ENCODE data around the gene SGO2. TPM values are rescaled to one million over a fixed set of nuclear protein-coding genes. Genes with fewer than 3 reads are reported as not detected.
A peak's percentile ranks its signal among the peaks of the same experiment; 100 is the strongest.
"Not testable (repeated sequence)": the region's sequence is repeated elsewhere in the genome, so short reads cannot be mapped to it uniquely, and the experiment has no call there.

The SGO2 gene
- total RNA-seq, 4 donors from 2014 or later = 2.2 to 10.7 (median 5.6) TPM

DNA sequence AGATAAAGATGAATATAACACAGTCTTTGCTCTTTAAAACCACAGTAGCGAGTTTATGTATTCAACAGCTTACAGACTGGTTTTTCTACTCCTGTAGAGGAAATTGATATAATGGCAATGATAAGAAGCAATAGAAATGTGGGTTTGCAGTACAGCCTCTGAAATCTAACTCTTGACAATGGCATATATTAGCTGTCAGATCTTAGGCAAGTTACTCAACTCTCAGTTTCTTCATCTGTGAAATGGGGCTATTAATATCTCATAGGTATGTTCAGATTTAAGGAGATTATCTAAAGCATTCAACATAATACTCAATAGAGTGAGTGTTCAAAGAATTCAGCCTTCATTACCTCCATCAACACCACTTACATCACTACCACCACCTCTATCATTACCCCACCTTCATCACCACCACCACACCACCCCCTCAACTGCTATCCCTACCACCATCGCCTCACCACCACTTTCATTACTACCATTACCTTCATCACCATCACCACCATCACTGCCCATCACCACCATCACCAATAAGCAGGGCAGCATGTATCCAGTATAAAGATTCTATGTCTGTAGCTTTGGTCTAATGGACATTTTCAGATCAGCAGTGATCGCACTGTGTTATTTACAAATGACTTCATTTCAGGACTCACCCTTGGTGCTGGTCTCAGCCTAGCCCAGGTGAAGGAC lies 82.5 kb downstream of the SGO2 start:
- 53 to 56% methylated on average over 3 of the region's 3 CpGs for WGBS, 2 donors

DNA sequence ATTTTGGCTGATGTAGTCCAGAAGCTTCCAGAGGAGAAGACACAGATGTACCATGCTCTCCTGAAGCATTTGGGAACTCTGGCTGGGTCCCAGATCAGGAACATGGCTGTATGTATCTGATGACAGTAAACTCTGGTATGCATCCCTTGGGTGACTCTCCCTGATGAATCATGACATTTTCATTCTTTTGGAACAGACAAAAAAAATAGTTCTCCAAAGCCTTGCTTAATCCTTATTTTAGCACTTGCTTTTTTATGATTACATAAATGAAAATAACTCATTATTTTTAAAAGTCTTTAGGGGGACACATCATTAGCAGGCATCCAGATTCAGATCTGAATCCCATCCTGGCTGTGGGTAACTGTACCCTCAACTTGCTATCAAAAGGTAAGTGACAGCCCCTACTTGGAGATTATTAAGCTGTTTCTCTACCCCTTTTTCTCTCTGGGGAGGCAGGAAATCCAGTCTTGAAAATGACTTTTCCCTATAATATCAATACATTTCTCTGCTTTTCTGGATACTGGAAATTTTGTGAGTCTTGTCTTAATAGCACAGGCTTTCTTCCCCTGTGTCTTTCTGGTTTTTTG lies 83.1 kb downstream of the SGO2 start:
- peaks cover 0 to 20% (median 0%) of the 10 kb centered on the region in 3 donors for H3K4me1 ChIP-seq
- DNase-seq = no peak
- H3K27ac ChIP-seq = peak overlapping the region in 2 of 4 donors; percentile 16 to 61
- TF ChIP-seq POLR2A (IDR thresholded peaks at IDR 0.05) = no peak
- TF ChIP-seq, protein P1, sequence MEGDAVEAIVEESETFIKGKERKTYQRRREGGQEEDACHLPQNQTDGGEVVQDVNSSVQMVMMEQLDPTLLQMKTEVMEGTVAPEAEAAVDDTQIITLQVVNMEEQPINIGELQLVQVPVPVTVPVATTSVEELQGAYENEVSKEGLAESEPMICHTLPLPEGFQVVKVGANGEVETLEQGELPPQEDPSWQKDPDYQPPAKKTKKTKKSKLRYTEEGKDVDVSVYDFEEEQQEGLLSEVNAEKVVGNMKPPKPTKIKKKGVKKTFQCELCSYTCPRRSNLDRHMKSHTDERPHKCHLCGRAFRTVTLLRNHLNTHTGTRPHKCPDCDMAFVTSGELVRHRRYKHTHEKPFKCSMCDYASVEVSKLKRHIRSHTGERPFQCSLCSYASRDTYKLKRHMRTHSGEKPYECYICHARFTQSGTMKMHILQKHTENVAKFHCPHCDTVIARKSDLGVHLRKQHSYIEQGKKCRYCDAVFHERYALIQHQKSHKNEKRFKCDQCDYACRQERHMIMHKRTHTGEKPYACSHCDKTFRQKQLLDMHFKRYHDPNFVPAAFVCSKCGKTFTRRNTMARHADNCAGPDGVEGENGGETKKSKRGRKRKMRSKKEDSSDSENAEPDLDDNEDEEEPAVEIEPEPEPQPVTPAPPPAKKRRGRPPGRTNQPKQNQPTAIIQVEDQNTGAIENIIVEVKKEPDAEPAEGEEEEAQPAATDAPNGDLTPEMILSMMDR (IDR thresholded peaks at IDR 0.05) = no peak
- H3K4me3 ChIP-seq = no peak overlapping the region
- H3K36me3 ChIP-seq = peaks cover 0 to 20% (median 0%) of the 10 kb centered on the region in 3 donors
- no peaks in the 10 kb centered on the region for H3K9me3 ChIP-seq
- intact Hi-C loops (cut with DNase I) = no loop called here
- no peaks in the 10 kb centered on the region for H3K27me3 ChIP-seq

More for the DNA sequence above, 82.5 kb downstream of the SGO2 start:
- H3K27ac ChIP-seq = peak overlapping the region in 2 of 4 donors; percentile 39 to 61
- DNase-seq = no peak
- H3K4me3 ChIP-seq = no peak overlapping the region
- H3K9me3 ChIP-seq = no peaks in the 10 kb centered on the region
- intact Hi-C loops (cut with DNase I) = no loop called here
- peaks cover 0 to 26% (median 0%) of the 10 kb centered on the region in 3 donors for H3K4me1 ChIP-seq
- no peaks in the 10 kb centered on the region for H3K27me3 ChIP-seq
- TF ChIP-seq, protein P1 (IDR thresholded peaks at IDR 0.05) = no peak
- no peak for TF ChIP-seq POLR2A (IDR thresholded peaks at IDR 0.05)
- peaks cover 0 to 15% (median 0%) of the 10 kb centered on the region in 3 donors for H3K36me3 ChIP-seq

DNA sequence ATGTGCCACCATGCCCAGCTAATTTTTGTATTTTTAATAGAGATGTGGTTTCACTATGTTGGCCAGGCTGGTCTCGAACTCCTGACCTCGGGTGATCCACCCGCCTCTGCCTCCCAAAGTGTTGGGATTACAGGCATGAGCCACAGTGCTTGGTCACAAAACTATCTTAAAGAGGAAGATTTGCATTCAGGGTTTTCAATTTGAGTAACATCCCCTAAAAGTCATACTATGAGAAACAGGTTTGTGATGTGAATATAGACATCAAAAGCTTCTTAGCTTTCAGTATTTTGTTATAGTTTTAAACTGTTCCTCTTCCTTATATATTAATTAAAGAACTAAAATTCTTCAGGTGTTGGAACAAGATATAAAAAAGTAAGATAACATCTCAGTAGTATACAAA lies 84.2 kb downstream of the SGO2 start:
- WGBS, 2 donors = 85 to 90% methylated on average over 2 of the region's 3 CpGs
- intact Hi-C loops (cut with DNase I); DNase-seq; H3K27ac ChIP-seq; H3K9me3 ChIP-seq; H3K4me3 ChIP-seq; H3K27me3 ChIP-seq: not testable (repeated sequence)
- peaks cover 0 to 15% (median 0%) of the 10 kb centered on the region in 3 donors for H3K4me1 ChIP-seq
- peaks cover 0 to 20% (median 0%) of the 10 kb centered on the region in 3 donors for H3K36me3 ChIP-seq

DNA sequence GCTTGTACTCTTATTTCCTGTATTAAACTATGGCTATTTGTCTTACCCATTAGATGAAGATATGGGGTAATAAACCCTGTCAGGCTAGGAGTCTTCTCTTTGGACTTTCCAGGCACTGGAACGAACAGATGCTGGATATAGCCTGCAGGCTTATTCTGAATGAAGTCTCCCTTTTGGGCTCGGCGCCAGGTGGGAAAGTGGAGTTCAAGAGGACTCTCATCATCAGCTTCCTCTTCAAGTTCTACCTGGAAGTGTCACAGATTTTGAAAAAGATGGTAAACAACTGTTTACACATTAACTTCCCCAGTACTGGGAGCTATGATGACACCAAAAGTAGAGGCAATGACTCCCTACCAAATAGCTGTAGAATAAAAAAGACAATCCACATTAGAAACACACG lies 87.7 kb downstream of the SGO2 start:
- TF ChIP-seq, protein P1 (IDR thresholded peaks at IDR 0.05) = no peak
- TF ChIP-seq POLR2A (IDR thresholded peaks at IDR 0.05) = no peak
- intact Hi-C loops (cut with DNase I) = no loop called here
- WGBS, 2 donors = 73 to 85% methylated on average over 3 to 4 of the region's 4 CpGs

DNA sequence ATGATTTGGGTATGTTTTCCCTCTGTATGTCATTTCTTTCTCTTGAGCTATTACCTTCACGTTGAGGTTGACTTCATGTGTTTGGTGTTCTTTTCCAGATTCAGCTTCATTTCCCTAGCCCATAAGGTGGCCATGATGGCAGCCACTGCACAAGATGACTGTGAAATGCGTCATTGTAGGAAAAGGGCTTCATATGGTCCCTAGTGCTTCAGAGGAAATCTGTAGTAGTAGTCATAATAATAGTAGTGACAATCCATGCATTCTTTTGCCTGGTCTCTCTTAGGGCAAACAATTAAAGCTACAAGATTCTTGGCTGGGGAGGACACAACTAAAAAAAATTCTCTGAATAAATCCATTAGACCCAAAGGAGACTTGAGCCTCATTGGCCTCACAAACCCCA lies 88.2 kb downstream of the SGO2 start:
- H3K4me1 ChIP-seq = peaks cover 0 to 16% (median 0%) of the 10 kb centered on the region in 3 donors
- H3K9me3 ChIP-seq = no peaks in the 10 kb centered on the region
- TF ChIP-seq POLR2A (IDR thresholded peaks at IDR 0.05) = no peak
- TF ChIP-seq, protein P1 (IDR thresholded peaks at IDR 0.05) = no peak
- 68 to 77% methylated on average over 2 of the region's 2 CpGs for WGBS, 2 donors
- peaks cover 0 to 11% (median 0%) of the 10 kb centered on the region in 3 donors for H3K36me3 ChIP-seq
- H3K27me3 ChIP-seq = no peaks in the 10 kb centered on the region
- H3K4me3 ChIP-seq = no peak overlapping the region
- H3K27ac ChIP-seq = no peak overlapping the region
- no peak for DNase-seq
- intact Hi-C loops (cut with DNase I) = no loop called here

More for the DNA sequence above, 87.7 kb downstream of the SGO2 start:
- Histone ChIP-seq H3K27ac (no peak overlapping the region), H3K27me3 (no peaks in the 10 kb centered on the region), H3K9me3 (no peaks in the 10 kb centered on the region), H3K4me3 (no peak overlapping the region), H3K36me3 (peaks cover 0 to 11% (median 0%) of the 10 kb centered on the region in 3 donors), H3K4me1 (peaks cover 0 to 18% (median 0%) of the 10 kb centered on the region in 3 donors)
- DNase-seq = no peak
